ENCODE data around the gene FRMPD4. TPM values are rescaled to one million over a fixed set of nuclear protein-coding genes. Genes with fewer than 3 reads are reported as not detected.

The FRMPD4 gene
- polyA plus RNA-seq, 2 of the 4 experiments (the other 2 are of a cell fraction), result 0.08 to 0.28 TPM

DNA sequence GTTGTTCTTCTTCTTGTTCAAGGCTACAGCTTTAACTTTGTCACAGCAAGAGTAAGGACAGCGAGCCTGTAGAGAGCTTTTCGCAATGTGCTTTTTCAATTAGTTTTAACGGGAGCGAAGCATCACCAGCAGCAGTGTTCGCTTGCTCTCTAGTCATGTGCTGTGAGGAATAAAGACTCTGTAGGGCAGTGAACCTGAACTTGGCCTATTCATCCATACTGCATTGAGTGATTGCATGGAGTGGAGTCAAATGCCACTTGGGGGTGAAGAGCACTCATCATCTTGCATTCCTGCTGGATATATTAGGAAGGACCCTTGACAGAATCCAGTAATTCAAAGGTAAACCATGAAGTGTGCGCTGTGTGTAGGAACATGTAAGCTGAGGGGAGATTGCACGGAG lies 240.0 kb downstream of the FRMPD4 start (continued):
- TF ChIP-seq, protein P1, sequence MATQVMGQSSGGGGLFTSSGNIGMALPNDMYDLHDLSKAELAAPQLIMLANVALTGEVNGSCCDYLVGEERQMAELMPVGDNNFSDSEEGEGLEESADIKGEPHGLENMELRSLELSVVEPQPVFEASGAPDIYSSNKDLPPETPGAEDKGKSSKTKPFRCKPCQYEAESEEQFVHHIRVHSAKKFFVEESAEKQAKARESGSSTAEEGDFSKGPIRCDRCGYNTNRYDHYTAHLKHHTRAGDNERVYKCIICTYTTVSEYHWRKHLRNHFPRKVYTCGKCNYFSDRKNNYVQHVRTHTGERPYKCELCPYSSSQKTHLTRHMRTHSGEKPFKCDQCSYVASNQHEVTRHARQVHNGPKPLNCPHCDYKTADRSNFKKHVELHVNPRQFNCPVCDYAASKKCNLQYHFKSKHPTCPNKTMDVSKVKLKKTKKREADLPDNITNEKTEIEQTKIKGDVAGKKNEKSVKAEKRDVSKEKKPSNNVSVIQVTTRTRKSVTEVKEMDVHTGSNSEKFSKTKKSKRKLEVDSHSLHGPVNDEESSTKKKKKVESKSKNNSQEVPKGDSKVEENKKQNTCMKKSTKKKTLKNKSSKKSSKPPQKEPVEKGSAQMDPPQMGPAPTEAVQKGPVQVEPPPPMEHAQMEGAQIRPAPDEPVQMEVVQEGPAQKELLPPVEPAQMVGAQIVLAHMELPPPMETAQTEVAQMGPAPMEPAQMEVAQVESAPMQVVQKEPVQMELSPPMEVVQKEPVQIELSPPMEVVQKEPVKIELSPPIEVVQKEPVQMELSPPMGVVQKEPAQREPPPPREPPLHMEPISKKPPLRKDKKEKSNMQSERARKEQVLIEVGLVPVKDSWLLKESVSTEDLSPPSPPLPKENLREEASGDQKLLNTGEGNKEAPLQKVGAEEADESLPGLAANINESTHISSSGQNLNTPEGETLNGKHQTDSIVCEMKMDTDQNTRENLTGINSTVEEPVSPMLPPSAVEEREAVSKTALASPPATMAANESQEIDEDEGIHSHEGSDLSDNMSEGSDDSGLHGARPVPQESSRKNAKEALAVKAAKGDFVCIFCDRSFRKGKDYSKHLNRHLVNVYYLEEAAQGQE (IDR thresholded peaks at IDR 0.05), result no peak
- TF ChIP-seq JUN (IDR thresholded peaks at IDR 0.05), result no peak
- TF ChIP-seq PHF8 (IDR thresholded peaks at IDR 0.05; ENCODE audit: borderline replicate concordance, low read depth), result no peak
- no peak for TF ChIP-seq RARB (CRISPR knock-in tag; IDR thresholded peaks at IDR 0.05)
- TF ChIP-seq ZNF302 (CRISPR knock-in tag; IDR thresholded peaks at IDR 0.05), result no peak
- no peak for TF ChIP-seq SMC3 (IDR thresholded peaks at IDR 0.05)
- no peak for TF ChIP-seq SREBF2 (IDR thresholded peaks at IDR 0.05)
- TF ChIP-seq HEYL (CRISPR knock-in tag; IDR thresholded peaks at IDR 0.05), result no peak
- TF ChIP-seq FOSB (CRISPR knock-in tag; IDR thresholded peaks at IDR 0.05), result no peak
- TF ChIP-seq, protein P2, sequence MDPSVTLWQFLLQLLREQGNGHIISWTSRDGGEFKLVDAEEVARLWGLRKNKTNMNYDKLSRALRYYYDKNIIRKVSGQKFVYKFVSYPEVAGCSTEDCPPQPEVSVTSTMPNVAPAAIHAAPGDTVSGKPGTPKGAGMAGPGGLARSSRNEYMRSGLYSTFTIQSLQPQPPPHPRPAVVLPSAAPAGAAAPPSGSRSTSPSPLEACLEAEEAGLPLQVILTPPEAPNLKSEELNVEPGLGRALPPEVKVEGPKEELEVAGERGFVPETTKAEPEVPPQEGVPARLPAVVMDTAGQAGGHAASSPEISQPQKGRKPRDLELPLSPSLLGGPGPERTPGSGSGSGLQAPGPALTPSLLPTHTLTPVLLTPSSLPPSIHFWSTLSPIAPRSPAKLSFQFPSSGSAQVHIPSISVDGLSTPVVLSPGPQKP (IDR thresholded peaks at IDR 0.05; ENCODE audit: low read depth, low read length), result no peak

DNA sequence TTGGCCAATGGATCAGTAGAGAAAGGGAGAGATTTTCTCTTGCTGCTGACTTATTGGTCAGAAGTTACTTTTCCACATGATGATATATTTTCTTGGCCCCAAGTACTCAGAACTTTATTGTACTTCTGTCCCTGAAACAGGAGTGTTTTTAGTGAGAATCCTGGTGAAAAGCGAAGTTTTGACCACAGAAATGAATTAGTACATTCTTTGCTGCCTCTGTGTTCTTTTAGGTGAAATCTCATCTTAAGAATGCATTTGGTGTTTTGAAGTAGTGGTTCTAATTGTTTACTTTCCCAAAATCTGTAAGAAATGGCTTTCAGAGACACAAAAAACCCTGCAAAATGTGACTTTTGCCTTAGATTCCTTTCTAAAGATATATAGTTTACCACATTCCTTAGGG lies 240.4 kb downstream of the FRMPD4 start:
- 77% methylated on average over 1 of the region's 1 CpG for WGBS (ENCODE audit: missing lambda C conversion rate)
- no peak for TF ChIP-seq NFE2L2 (conservative IDR thresholded peaks at IDR 0.05; ENCODE audit: low read length)
- TF ChIP-seq CBX8 (IDR thresholded peaks at IDR 0.05), result no peak
- no peak for TF ChIP-seq EHMT2 (IDR thresholded peaks at IDR 0.05; ENCODE audit: low read depth)
- no peak for TF ChIP-seq RCOR1 (IDR thresholded peaks at IDR 0.05; ENCODE audit: low read depth, low read length)
- TF ChIP-seq RAD21 (conservative IDR thresholded peaks at IDR 0.05 in 1 of 2, IDR thresholded peaks at IDR 0.05 in 1 of 2), result no peak
- Histone ChIP-seq H3K4me1 (no peaks in the 10 kb centered on the region), H3K4me3 (no peak overlapping the region), H3K9me3 (no peaks in the 10 kb centered on the region), H3K4me2 (no peak overlapping the region), H3K27ac (no peak overlapping the region)
- FAIRE-seq (peak; percentile 67), ATAC-seq (no peak), DNase-seq (ENCODE audit: low read depth in 1 of 2, low spot score in 1 of 2) (no peak)
- POLR2A ChIA-PET, result no interaction called here
- CTCF ChIA-PET, result no interaction called here

DNA sequence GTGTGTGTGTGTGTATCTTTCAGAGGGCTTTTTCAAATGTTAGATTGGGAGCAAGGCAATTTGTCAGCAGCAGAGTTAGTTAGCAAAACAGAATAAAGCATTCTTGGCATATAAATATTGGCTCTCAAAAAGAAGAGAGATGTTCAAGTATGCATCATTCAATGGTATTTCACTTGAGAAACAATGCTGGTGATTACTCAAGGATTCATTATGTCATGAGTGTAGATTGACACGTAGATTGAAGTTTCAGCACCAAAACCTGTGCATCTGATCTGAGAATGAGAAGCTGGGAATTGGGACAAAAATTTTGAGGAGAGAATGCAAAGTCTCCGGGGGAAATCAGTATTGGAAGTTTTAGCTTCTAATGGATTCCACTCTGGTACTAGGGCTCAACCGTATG lies 241.4 kb downstream of the FRMPD4 start:
- ChIA-PET POLR2A (no interaction called here), CTCF (interaction anchor here (1.1 kb wide), 1 partner anchor 9 kb away, joined by 3 read pairs; no protein-coding TSS in a partner anchor)
- TF ChIP-seq HDAC2 (IDR thresholded peaks at IDR 0.05) (no peak), NFE2L2 (conservative IDR thresholded peaks at IDR 0.05; ENCODE audit: low read length) (no peak), SREBF2 (IDR thresholded peaks at IDR 0.05) (no peak), HOXB13 (CRISPR knock-in tag; IDR thresholded peaks at IDR 0.05; ENCODE audit: low read depth) (no peak), NPAS2 (CRISPR knock-in tag; IDR thresholded peaks at IDR 0.05; ENCODE audit: borderline replicate concordance) (no peak), HOXA7 (CRISPR knock-in tag; IDR thresholded peaks at IDR 0.05) (no peak), CHD2 (IDR thresholded peaks at IDR 0.05; ENCODE audit: low read length, partially characterized antibody) (no peak), HOXB5 (CRISPR knock-in tag; IDR thresholded peaks at IDR 0.05) (no peak), FOSB (CRISPR knock-in tag; IDR thresholded peaks at IDR 0.05) (no peak), HEYL (CRISPR knock-in tag; IDR thresholded peaks at IDR 0.05) (no peak)
- TF ChIP-seq, protein P1 (IDR thresholded peaks at IDR 0.05), result no peak
- TF ChIP-seq, protein P2 (IDR thresholded peaks at IDR 0.05; ENCODE audit: low read depth, low read length), result no peak
- TF ChIP-seq, protein P3, sequence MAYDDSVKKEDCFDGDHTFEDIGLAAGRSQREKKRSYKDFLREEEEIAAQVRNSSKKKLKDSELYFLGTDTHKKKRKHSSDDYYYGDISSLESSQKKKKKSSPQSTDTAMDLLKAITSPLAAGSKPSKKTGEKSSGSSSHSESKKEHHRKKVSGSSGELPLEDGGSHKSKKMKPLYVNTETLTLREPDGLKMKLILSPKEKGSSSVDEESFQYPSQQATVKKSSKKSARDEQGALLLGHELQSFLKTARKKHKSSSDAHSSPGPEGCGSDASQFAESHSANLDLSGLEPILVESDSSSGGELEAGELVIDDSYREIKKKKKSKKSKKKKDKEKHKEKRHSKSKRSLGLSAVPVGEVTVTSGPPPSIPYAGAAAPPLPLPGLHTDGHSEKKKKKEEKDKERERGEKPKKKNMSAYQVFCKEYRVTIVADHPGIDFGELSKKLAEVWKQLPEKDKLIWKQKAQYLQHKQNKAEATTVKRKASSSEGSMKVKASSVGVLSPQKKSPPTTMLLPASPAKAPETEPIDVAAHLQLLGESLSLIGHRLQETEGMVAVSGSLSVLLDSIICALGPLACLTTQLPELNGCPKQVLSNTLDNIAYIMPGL (CRISPR knock-in tag; IDR thresholded peaks at IDR 0.05; ENCODE audit: borderline replicate concordance), result no peak
- TF ChIP-seq, protein P4, sequence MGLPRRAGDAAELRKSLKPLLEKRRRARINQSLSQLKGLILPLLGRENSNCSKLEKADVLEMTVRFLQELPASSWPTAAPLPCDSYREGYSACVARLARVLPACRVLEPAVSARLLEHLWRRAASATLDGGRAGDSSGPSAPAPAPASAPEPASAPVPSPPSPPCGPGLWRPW (IDR thresholded peaks at IDR 0.05), result no peak
- Histone ChIP-seq H3K4me1 (no peaks in the 10 kb centered on the region), H3K27ac (no peak overlapping the region), H3K9me3 (no peaks in the 10 kb centered on the region), H3K4me2 (no peak overlapping the region), H3K4me3 (no peak overlapping the region)
- FAIRE-seq, result peak; percentile 43
- 44% methylated on average over 3 of the region's 3 CpGs for WGBS (ENCODE audit: missing lambda C conversion rate)
- ATAC-seq, result no peak
- DNase-seq (ENCODE audit: low read depth in 1 of 2, low spot score in 1 of 2), result no peak

Measured in A549 (cell line).